ENCODE measurements around the gene MYL1. TPM values are rescaled to one million over a fixed set of nuclear protein-coding genes. Genes with fewer than 3 reads are reported as not detected.

The MYL1 gene
- total RNA-seq, 1 experiment from 2014 or later: not detected

DNA sequence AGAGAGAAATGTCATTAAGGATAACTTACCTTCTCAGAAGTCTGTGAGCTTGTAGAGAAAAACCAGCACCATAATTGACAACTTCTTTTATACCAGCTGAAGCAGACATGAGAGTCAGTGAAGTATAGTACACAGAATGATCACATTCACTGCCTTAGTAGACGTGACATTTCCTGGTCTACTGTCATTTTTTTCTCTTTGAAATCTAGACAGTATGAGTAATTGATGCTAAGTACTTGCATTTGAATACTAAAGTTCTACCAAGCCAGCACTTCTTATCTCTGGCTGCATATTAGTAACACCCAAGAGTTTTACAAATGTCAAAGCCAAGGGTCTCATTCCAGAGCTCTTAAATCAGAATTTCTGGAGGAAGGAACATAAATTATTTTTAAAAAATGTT is 64.4 kb downstream of the MYL1 start:
- Histone ChIP-seq H3K4me3 (replicated peaks in 1 of 2; ENCODE audit: low read depth in 1 of 2, low read length in 2 of 2) (no peak overlapping the region), H3K9me3 (ENCODE audit: control insufficient read depth in 1 of 2, insufficient read depth in 1 of 2, low read depth in 1 of 2, low read length in 2 of 2) (no peaks in the 10 kb centered on the region), H3K9me2 (ENCODE audit: insufficient read depth) (no peaks in the 10 kb centered on the region), H2AFZ (ENCODE audit: low read depth, low read length, poor library complexity, severe bottlenecking) (no peak overlapping the region), H3K4me2 (ENCODE audit: low read length) (no peak overlapping the region), H3K9ac (ENCODE audit: low read length) (no peak overlapping the region), H3K27ac (ENCODE audit: low read depth, low read length) (no peak overlapping the region), H4K20me1 (ENCODE audit: insufficient read depth) (no peaks in the 10 kb centered on the region), H3K27me3 (ENCODE audit: insufficient read depth, low read length) (no peaks in the 10 kb centered on the region), H3K4me1 (ENCODE audit: control insufficient read depth in 1 of 2, insufficient read depth in 2 of 2, low read length in 2 of 2) (no peaks in the 10 kb centered on the region), H3K36me3 (ENCODE audit: control insufficient read depth in 1 of 2, insufficient read depth in 2 of 2, low read length in 2 of 2) (no peaks in the 10 kb centered on the region), H3K79me2 (ENCODE audit: insufficient read depth, low read length) (no peaks in the 10 kb centered on the region)
- ChIA-PET POLR2A (no interaction called here), CTCF (interaction anchor here (3.6 kb wide), 1 partner anchor 148 kb away, joined by 32 read pairs; no protein-coding TSS in a partner anchor), RAD21 (ENCODE audit: low non-redundant PET in 1 of 2, low total read pairs in 2 of 2, uncharacterized antibody in 2 of 2, unreplicated experiment in 2 of 2) (no interaction called here)
- intact Hi-C loops (cut with micrococcal nuclease): no loop called here
- TF ChIP-seq CBX3 (IDR thresholded peaks at IDR 0.05; ENCODE audit: low read depth) (no peak), FOSL1 (IDR thresholded peaks at IDR 0.05; ENCODE audit: low read depth) (no peak), JUND (IDR thresholded peaks at IDR 0.05) (no peak), ZFX (IDR thresholded peaks at IDR 0.05) (no peak), SP1 (IDR thresholded peaks at IDR 0.05; ENCODE audit: low read depth) (no peak), SRF (IDR thresholded peaks at IDR 0.05; ENCODE audit: low read depth) (no peak), POLR2A (IDR thresholded peaks at IDR 0.05; ENCODE audit: borderline replicate concordance, extremely low read depth, insufficient read depth, insufficient read length) (no peak), TCF7L2 (IDR thresholded peaks at IDR 0.05; ENCODE audit: borderline replicate concordance, extremely low read depth, insufficient read depth, insufficient read length) (no peak), ELF1 (IDR thresholded peaks at IDR 0.05; ENCODE audit: borderline replicate concordance, low read depth) (no peak), YY1 (IDR thresholded peaks at IDR 0.05; ENCODE audit: extremely low read depth, insufficient replicate concordance, low read depth, low read length) (no peak), SIN3A (IDR thresholded peaks at IDR 0.05; ENCODE audit: low read depth) (no peak), POLR2AphosphoS5 (IDR thresholded peaks at IDR 0.05; ENCODE audit: low read depth, low read length) (no peak), EGR1 (IDR thresholded peaks at IDR 0.05; ENCODE audit: low read depth) (no peak), CEBPB (IDR thresholded peaks at IDR 0.05; ENCODE audit: low read depth) (no peak), EZH2 (IDR thresholded peaks at IDR 0.05) (no peak)
- TF ChIP-seq, protein P1, sequence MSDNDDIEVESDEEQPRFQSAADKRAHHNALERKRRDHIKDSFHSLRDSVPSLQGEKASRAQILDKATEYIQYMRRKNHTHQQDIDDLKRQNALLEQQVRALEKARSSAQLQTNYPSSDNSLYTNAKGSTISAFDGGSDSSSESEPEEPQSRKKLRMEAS (IDR thresholded peaks at IDR 0.05): no peak
- TF ChIP-seq, protein P2, sequence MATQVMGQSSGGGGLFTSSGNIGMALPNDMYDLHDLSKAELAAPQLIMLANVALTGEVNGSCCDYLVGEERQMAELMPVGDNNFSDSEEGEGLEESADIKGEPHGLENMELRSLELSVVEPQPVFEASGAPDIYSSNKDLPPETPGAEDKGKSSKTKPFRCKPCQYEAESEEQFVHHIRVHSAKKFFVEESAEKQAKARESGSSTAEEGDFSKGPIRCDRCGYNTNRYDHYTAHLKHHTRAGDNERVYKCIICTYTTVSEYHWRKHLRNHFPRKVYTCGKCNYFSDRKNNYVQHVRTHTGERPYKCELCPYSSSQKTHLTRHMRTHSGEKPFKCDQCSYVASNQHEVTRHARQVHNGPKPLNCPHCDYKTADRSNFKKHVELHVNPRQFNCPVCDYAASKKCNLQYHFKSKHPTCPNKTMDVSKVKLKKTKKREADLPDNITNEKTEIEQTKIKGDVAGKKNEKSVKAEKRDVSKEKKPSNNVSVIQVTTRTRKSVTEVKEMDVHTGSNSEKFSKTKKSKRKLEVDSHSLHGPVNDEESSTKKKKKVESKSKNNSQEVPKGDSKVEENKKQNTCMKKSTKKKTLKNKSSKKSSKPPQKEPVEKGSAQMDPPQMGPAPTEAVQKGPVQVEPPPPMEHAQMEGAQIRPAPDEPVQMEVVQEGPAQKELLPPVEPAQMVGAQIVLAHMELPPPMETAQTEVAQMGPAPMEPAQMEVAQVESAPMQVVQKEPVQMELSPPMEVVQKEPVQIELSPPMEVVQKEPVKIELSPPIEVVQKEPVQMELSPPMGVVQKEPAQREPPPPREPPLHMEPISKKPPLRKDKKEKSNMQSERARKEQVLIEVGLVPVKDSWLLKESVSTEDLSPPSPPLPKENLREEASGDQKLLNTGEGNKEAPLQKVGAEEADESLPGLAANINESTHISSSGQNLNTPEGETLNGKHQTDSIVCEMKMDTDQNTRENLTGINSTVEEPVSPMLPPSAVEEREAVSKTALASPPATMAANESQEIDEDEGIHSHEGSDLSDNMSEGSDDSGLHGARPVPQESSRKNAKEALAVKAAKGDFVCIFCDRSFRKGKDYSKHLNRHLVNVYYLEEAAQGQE (IDR thresholded peaks at IDR 0.05; ENCODE audit: low read depth): no peak
- TF ChIP-seq, protein P3, sequence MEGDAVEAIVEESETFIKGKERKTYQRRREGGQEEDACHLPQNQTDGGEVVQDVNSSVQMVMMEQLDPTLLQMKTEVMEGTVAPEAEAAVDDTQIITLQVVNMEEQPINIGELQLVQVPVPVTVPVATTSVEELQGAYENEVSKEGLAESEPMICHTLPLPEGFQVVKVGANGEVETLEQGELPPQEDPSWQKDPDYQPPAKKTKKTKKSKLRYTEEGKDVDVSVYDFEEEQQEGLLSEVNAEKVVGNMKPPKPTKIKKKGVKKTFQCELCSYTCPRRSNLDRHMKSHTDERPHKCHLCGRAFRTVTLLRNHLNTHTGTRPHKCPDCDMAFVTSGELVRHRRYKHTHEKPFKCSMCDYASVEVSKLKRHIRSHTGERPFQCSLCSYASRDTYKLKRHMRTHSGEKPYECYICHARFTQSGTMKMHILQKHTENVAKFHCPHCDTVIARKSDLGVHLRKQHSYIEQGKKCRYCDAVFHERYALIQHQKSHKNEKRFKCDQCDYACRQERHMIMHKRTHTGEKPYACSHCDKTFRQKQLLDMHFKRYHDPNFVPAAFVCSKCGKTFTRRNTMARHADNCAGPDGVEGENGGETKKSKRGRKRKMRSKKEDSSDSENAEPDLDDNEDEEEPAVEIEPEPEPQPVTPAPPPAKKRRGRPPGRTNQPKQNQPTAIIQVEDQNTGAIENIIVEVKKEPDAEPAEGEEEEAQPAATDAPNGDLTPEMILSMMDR (IDR thresholded peaks at IDR 0.05 in 2 of 3, conservative IDR thresholded peaks at IDR 0.05 in 1 of 3; ENCODE audit: borderline replicate concordance in 1 of 3, insufficient read depth in 1 of 3, low read depth in 2 of 3, low read length in 2 of 3): no peak
- TF ChIP-seq, protein P4, sequence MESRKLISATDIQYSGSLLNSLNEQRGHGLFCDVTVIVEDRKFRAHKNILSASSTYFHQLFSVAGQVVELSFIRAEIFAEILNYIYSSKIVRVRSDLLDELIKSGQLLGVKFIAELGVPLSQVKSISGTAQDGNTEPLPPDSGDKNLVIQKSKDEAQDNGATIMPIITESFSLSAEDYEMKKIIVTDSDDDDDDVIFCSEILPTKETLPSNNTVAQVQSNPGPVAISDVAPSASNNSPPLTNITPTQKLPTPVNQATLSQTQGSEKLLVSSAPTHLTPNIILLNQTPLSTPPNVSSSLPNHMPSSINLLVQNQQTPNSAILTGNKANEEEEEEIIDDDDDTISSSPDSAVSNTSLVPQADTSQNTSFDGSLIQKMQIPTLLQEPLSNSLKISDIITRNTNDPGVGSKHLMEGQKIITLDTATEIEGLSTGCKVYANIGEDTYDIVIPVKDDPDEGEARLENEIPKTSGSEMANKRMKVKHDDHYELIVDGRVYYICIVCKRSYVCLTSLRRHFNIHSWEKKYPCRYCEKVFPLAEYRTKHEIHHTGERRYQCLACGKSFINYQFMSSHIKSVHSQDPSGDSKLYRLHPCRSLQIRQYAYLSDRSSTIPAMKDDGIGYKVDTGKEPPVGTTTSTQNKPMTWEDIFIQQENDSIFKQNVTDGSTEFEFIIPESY (IDR thresholded peaks at IDR 0.05; ENCODE audit: extremely low read depth, insufficient replicate concordance, low read length): no peak
- DNase-seq (ENCODE audit: low read depth, low spot score): no peak
- no peak for ATAC-seq
- BruUV-seq (replicated peaks): no TSS peak

Measured in HCT116 (cell line).